OCI-LY3 (cell line): ENCODE data around the gene DTYMK.

ENCODE experiments used
- H2AFZ ChIP-seq: fragments of 200-600, 300-600 bp; shearing (Covaris generic); 2 replicates; pipeline ENCODE4 v1.6.0; 2014; ENCODE audit warnings: antibody characterized with exemption, low read depth, low read length
- H3K27ac ChIP-seq: fragments of 200-600, 300-600 bp; sonication (generic); 2 replicates; pipeline ENCODE4 v1.5.1; 2014; ENCODE audit warnings: mild to moderate bottlenecking, low read length, moderate library complexity, mixed read lengths
- H3K27me3 ChIP-seq: fragments of 200-600, 300-600 bp; sonication (generic); 2 replicates; pipeline ENCODE4 v1.6.1; 2014; ENCODE audit warnings: low read depth, low read length, mixed read lengths
- H3K36me3 ChIP-seq: fragments of 200-600, 300-600 bp; sonication (generic); replicated peaks from 2 replicates; pipeline ENCODE3; 2014; ENCODE audit warnings: low read depth, low read length, mixed read lengths
- H3K4me1 ChIP-seq: fragments of 300-600, 200-600 bp; sonication (generic); 2 replicates; pipeline ENCODE4 v1.6.1; 2014; ENCODE audit warnings: low read length, mixed read lengths
- H3K4me2 ChIP-seq: fragments of 200-600, 300-600 bp; sonication (generic); 2 replicates; pipeline ENCODE4 v1.6.1; 2014; ENCODE audit warnings: low read length, mixed read lengths
- H3K4me3 ChIP-seq: fragments of 300-600, 200-600 bp; sonication (generic); 2 replicates; pipeline ENCODE4 v1.5.1; 2014; ENCODE audit warnings: antibody characterized with exemption, mild to moderate bottlenecking, low read length, moderate library complexity
- H3K79me2 ChIP-seq: fragments of 300-600, 200-600 bp; shearing (Covaris generic); 2 replicates; pipeline ENCODE4 v1.6.1; 2014; ENCODE audit warnings: mild to moderate bottlenecking, low read length, mixed read lengths
- H3K9ac ChIP-seq: fragments of 300-600, 200-600 bp; shearing (Covaris generic); 2 replicates; pipeline ENCODE4 v1.6.0; 2014; ENCODE audit warnings: mild to moderate bottlenecking, low read length, moderate library complexity
- H3K9me3 ChIP-seq: fragments of 200-600, 300-600 bp; shearing (Covaris generic); 2 replicates; pipeline ENCODE4 v1.6.1; 2014; ENCODE audit warnings: low read length, mixed read lengths; ENCODE audit not compliant: insufficient read depth
- H4K20me1 ChIP-seq: fragments of 200-600, 300-600 bp; sonication (generic); 2 replicates; pipeline ENCODE4 v1.6.1; 2016; ENCODE audit warnings: low read length, mixed read lengths; ENCODE audit not compliant: insufficient read depth
- EZH2phosphoT487 ChIP-seq: fragments of 200-600 bp; shearing (Covaris generic); IDR thresholded peaks from 2 replicates; pipeline ENCODE4 v1.6.1; 2018; ENCODE audit warnings: antibody characterized with exemption, mixed run types, low read depth
- TF ChIP-seq, protein P1 (sequence below): fragments of 200-600, 300-600 bp; sonication (generic); IDR thresholded peaks from 2 replicates; pipeline ENCODE4 v1.5.1; 2014; ENCODE audit warnings: antibody characterized with exemption, low read length, low read depth

DTYMK gene

DNA sequence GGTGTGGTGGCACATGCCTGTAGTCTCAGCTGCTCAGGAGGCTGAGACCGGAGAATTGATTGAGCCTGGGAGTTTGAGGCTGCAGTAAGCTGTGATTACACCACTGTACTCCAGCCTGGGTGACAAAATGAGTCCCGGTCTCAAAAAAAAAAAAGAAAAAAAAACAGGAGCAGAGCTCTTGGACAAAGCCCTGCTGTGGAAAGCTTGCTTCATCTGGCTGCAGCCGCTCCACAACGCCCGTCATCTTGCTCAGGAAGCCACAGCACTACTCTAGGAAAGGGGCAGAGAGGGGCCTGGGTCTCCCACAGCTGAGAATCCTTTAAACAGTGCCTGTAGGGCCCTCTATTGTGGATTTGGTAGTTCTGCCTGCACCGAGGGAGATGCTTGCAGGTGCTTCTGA is 38.2 kb downstream of the DTYMK start:
- H3K36me3 ChIP-seq: peaks cover 4% of the 10 kb centered on the region
- no peaks in the 10 kb centered on the region for H3K27me3 ChIP-seq
- H3K9me3 ChIP-seq: no peaks in the 10 kb centered on the region
- no peak overlapping the region for H2AFZ ChIP-seq
- no peak for TF ChIP-seq EZH2phosphoT487
- TF ChIP-seq, protein P1, sequence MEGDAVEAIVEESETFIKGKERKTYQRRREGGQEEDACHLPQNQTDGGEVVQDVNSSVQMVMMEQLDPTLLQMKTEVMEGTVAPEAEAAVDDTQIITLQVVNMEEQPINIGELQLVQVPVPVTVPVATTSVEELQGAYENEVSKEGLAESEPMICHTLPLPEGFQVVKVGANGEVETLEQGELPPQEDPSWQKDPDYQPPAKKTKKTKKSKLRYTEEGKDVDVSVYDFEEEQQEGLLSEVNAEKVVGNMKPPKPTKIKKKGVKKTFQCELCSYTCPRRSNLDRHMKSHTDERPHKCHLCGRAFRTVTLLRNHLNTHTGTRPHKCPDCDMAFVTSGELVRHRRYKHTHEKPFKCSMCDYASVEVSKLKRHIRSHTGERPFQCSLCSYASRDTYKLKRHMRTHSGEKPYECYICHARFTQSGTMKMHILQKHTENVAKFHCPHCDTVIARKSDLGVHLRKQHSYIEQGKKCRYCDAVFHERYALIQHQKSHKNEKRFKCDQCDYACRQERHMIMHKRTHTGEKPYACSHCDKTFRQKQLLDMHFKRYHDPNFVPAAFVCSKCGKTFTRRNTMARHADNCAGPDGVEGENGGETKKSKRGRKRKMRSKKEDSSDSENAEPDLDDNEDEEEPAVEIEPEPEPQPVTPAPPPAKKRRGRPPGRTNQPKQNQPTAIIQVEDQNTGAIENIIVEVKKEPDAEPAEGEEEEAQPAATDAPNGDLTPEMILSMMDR: no peak
- H3K4me1 ChIP-seq: no peaks in the 10 kb centered on the region
- peaks cover 53% of the 10 kb centered on the region for H3K79me2 ChIP-seq
- H4K20me1 ChIP-seq: peaks cover 6% of the 10 kb centered on the region
- no peak overlapping the region for H3K27ac ChIP-seq
- H3K4me3 ChIP-seq: no peak overlapping the region
- no peak overlapping the region for H3K9ac ChIP-seq
- H3K4me2 ChIP-seq: no peak overlapping the region

DNA sequence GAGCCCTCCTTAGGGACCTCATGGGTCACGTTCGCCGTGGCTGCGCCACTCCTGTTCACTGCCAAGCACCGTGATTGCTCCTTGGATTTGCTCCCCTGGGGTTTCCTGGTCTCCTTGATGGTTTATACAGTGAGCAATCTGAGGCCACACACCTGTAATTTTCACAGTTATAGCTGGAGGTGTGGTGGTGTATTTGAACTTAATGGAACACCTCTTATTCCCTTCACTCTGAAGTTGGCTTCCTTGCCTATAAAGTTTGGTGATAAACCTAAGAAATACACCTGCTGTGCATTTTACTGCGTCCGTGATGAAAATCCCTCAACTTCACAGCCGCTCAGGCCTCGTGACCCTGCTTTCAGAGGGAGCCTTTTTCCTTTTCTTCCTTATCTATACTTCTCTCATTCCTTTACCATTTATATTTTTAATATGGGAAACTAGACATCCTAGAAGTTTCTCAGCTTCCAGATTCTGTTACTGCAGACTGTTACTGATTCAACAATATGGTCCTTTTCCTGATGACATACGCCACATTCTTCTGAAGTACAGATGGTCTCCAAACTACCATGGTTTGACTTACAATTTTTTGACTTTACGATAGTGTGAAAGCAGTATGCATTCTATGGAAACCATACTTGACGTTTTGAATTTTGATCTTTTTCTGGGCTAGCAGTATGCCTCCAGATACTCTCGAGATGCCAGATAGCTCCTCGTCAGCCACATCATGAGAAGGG is 40.5 kb downstream of the DTYMK start:
- Histone ChIP-seq H3K9me3 (no peaks in the 10 kb centered on the region), H3K9ac (no peak overlapping the region), H3K4me3 (no peak overlapping the region), H3K36me3 (no peaks in the 10 kb centered on the region), H3K4me2 (no peak overlapping the region), H3K79me2 (peaks cover 66% of the 10 kb centered on the region), H3K27me3 (no peaks in the 10 kb centered on the region), H3K27ac (no peak overlapping the region), H3K4me1 (no peaks in the 10 kb centered on the region), H2AFZ (no peak overlapping the region), H4K20me1 (peaks cover 6% of the 10 kb centered on the region)
- TF ChIP-seq, protein P1: no peak
- no peak for TF ChIP-seq EZH2phosphoT487

DNA sequence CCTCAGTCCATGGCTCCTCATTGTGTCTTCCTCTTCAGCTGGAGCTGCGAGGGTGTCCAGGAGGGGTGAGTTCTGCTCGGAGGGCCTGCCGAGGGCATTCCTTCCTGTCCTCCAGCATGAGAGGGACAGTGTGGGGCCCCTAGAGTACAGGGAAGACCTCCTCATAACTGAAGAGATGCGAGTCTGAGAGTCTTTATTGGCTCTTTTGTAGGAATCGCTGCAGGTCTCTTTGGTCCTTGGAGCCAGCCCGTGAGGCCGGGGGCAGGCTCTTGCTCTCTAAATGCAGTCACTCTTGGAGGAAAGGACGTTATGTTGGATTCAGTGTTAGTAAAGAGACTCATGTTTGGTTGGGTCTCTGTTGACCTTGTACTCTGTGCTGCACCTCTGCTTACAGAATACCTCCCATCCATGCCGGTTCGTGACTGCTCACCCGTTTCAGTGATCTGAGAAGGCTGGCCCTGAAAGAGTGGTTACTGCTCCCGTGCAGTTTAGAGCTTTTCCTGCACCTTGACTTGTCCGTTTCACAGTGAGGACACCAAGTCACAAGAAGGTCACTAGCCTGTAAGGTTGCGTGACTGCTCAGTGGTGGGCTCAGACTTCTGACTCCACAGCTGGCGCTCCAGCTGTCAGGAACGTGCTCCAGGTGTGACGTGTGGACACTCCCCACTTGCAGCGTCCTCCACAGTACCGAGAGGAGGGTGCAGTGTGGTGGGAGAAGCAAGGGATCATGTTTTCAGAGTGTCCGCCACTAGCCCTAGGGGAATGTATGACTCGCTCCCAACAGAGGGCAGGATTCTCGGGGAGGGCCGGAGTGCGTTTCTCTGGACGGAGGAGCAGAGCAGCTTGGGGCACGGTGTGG is 41.3 kb downstream of the DTYMK start:
- Histone ChIP-seq H3K79me2 (peaks cover 73% of the 10 kb centered on the region), H3K27me3 (no peaks in the 10 kb centered on the region), H2AFZ (no peak overlapping the region), H3K9ac (no peak overlapping the region), H3K4me1 (no peaks in the 10 kb centered on the region), H3K4me2 (no peak overlapping the region), H3K9me3 (no peaks in the 10 kb centered on the region), H3K36me3 (peaks cover 2% of the 10 kb centered on the region), H3K27ac (no peak overlapping the region), H3K4me3 (no peak overlapping the region), H4K20me1 (peaks cover 6% of the 10 kb centered on the region)
- TF ChIP-seq, protein P1: no peak
- TF ChIP-seq EZH2phosphoT487: no peak

- Histone ChIP-seq H3K4me2 (no peak overlapping the region), H3K36me3 (peaks cover 19% of the 10 kb centered on the region), H4K20me1 (no peaks in the 10 kb centered on the region), H3K79me2 (peaks cover 78% of the 10 kb centered on the region), H3K4me3 (no peak overlapping the region), H3K27me3 (no peaks in the 10 kb centered on the region), H3K9me3 (no peaks in the 10 kb centered on the region), H3K27ac (no peak overlapping the region), H3K4me1 (peaks cover 7% of the 10 kb centered on the region), H2AFZ (no peak overlapping the region), H3K9ac (no peak overlapping the region)
- no peak for TF ChIP-seq EZH2phosphoT487
- TF ChIP-seq, protein P1: no peak
Measured at GRCh38 chr2:241641631-241642030, 45.0 kb downstream of the DTYMK start.
